GF-D8 (cell line): ENCODE data around the gene PREP.
"Not testable (repeated sequence)": the region's sequence is repeated elsewhere in the genome, so short reads cannot be mapped to it uniquely, and the experiment has no call there.

Experiments used
- DNase-seq: peaks from one replicate; lab custom pipeline; 2025; lab: John Stamatoyannopoulos, UW

PREP gene

GRCh38 chr6:105344881-105345370 is 58.0 kb downstream of the PREP start:
- DNase-seq: no peak

- not testable (repeated sequence) for DNase-seq
Measured at GRCh38 chr6:105338350-105338983, 64.4 kb downstream of the PREP start.

GRCh38 chr6:105336986-105337385 is 65.9 kb downstream of the PREP start:
- no peak for DNase-seq

GRCh38 chr6:105332576-105332975 is 70.3 kb downstream of the PREP start:
- DNase-seq: no peak

GRCh38 chr6:105331927-105332326 is 71.0 kb downstream of the PREP start:
- DNase-seq: no peak

- DNase-seq: no peak
Measured at GRCh38 chr6:105330913-105331312, 72.0 kb downstream of the PREP start.

- no peak for DNase-seq
Measured at GRCh38 chr6:105330364-105330763, 72.5 kb downstream of the PREP start.

GRCh38 chr6:105326833-105327770 is 75.8 kb downstream of the PREP start:
- no peak for DNase-seq

GRCh38 chr6:105326216-105326615 is 76.7 kb downstream of the PREP start:
- no peak for DNase-seq

- DNase-seq: no peak
Measured at GRCh38 chr6:105324386-105324950, 78.4 kb downstream of the PREP start.

GRCh38 chr6:105322499-105323225 is 80.2 kb downstream of the PREP start:
- no peak for DNase-seq

- no peak for DNase-seq
Measured at GRCh38 chr6:105321728-105322127, 81.2 kb downstream of the PREP start.

GRCh38 chr6:105321207-105321606 is 81.7 kb downstream of the PREP start:
- DNase-seq: no peak

GRCh38 chr6:105320765-105321164 is 82.1 kb downstream of the PREP start:
- no peak for DNase-seq

- DNase-seq: no peak
Measured at GRCh38 chr6:105320271-105320670, 82.6 kb downstream of the PREP start.

- no peak for DNase-seq
Measured at GRCh38 chr6:105319331-105319730, 83.6 kb downstream of the PREP start.

- DNase-seq: no peak
Measured at GRCh38 chr6:105318660-105319059, 84.2 kb downstream of the PREP start.

- no peak for DNase-seq
Measured at GRCh38 chr6:105317607-105318533, 85.0 kb downstream of the PREP start.

- no peak for DNase-seq
Measured at GRCh38 chr6:105313211-105313610, 89.7 kb downstream of the PREP start.

- DNase-seq: no peak
Measured at GRCh38 chr6:105310947-105311346, 91.9 kb downstream of the PREP start.

GRCh38 chr6:105310371-105310770 is 92.5 kb downstream of the PREP start:
- DNase-seq: no peak
